Stimulated activated memory B cell treated with anti-CD40 and anti-IgM and Interleukin-4, amounts not matched to agents 10 μg/mL and 1 μg/mL and 100 μg/mL, for 72 hours (primary cell): ENCODE results near the gene TAGLN3.
A peak's percentile ranks its signal among the peaks of the same experiment; 100 is the strongest.

Source experiments
- ATAC-seq: fragments of 150-1000 bp; cut with Tn5 transposase; 2 replicates; pipeline ENCODE4 v1.10.0; 2021
- H3K27ac Mint-ChIP-seq: one replicate; pipeline ENCODE4 v1.8.0; 2022; ENCODE audit warnings: mild to moderate bottlenecking, mixed read lengths
- H3K27me3 Mint-ChIP-seq: one replicate; pipeline ENCODE4 v1.8.0; 2022; ENCODE audit warnings: mixed read lengths
- H3K36me3 Mint-ChIP-seq: one replicate; pipeline ENCODE4 v1.8.0; 2022; ENCODE audit warnings: mixed read lengths
- H3K4me1 Mint-ChIP-seq: one replicate; pipeline ENCODE4 v1.8.0; 2022; ENCODE audit warnings: mixed read lengths
- H3K4me3 Mint-ChIP-seq: one replicate; pipeline ENCODE4 v1.8.0; 2022; ENCODE audit warnings: mild to moderate bottlenecking, moderate library complexity, mixed read lengths
- H3K9me3 Mint-ChIP-seq: one replicate; pipeline ENCODE4 v1.8.0; 2022; ENCODE audit warnings: mixed read lengths

TAGLN3 gene

GRCh38 chr3:111999484-112000324 is 982 bp downstream of the TAGLN3 start:
- Mint-ChIP-seq H3K27ac (no peak overlapping the region), H3K9me3 (no peaks in the 10 kb centered on the region), H3K36me3 (no peaks in the 10 kb centered on the region), H3K4me1 (peaks cover 22% of the 10 kb centered on the region), H3K4me3 (peak overlapping the region; percentile 82), H3K27me3 (peaks cover 8% of the 10 kb centered on the region)
- peak; percentile 17 for ATAC-seq

GRCh38 chr3:112000367-112000771 is 1.6 kb downstream of the TAGLN3 start:
- H3K27me3 Mint-ChIP-seq: peaks cover 8% of the 10 kb centered on the region
- no peak for ATAC-seq
- H3K9me3 Mint-ChIP-seq: no peaks in the 10 kb centered on the region
- no peak overlapping the region for H3K4me3 Mint-ChIP-seq
- H3K36me3 Mint-ChIP-seq: no peaks in the 10 kb centered on the region
- no peak overlapping the region for H3K27ac Mint-ChIP-seq
- peaks cover 22% of the 10 kb centered on the region for H3K4me1 Mint-ChIP-seq

DNA sequence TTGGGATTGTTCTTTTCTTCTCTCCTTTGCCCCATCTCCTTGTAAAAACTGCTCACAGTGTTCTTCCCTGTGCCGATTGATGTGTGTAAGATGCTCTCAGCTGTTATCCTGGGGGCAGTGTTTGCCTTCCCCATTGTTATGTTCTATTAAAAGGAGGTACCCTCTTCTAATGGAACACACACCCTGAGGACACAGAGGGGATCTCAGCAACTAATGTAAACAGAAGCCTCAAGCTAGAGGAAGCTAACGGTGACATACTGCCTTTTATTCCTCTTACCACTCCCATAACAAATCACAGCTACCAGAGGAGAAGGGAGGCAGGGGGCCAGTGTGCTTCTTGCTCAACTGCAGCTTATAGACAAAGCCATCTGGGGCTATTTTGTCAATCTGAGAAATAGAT is 2.2 kb downstream of the TAGLN3 start:
- ATAC-seq: no peak
- Mint-ChIP-seq H3K36me3 (no peaks in the 10 kb centered on the region), H3K9me3 (no peaks in the 10 kb centered on the region), H3K4me3 (no peak overlapping the region), H3K4me1 (peaks cover 22% of the 10 kb centered on the region), H3K27ac (no peak overlapping the region), H3K27me3 (peaks cover 8% of the 10 kb centered on the region)

DNA sequence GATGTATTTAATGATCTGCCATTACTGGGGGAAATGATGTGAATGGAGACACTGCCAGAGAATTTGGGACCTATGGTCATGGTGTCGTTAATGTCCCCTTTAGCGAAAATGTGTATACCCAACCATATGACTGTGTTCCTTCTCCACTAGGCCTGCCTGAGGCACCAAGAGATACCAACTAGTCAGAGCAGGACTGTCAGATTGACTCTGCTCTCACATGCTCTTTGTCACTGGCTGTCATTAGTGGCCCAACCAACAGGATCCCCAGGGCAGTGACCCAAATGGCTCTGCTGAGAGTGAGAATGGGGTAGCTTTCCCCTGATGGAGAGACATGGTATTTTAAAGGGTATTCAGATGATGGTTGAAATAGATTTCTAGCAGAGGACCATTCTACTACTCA is 2.8 kb downstream of the TAGLN3 start:
- no peak for ATAC-seq
- H3K9me3 Mint-ChIP-seq: no peaks in the 10 kb centered on the region
- no peaks in the 10 kb centered on the region for H3K36me3 Mint-ChIP-seq
- H3K27me3 Mint-ChIP-seq: peaks cover 8% of the 10 kb centered on the region
- peaks cover 22% of the 10 kb centered on the region for H3K4me1 Mint-ChIP-seq
- H3K4me3 Mint-ChIP-seq: no peak overlapping the region
- no peak overlapping the region for H3K27ac Mint-ChIP-seq

- no peak for ATAC-seq
- Mint-ChIP-seq H3K27ac (no peak overlapping the region), H3K36me3 (no peaks in the 10 kb centered on the region), H3K27me3 (peaks cover 8% of the 10 kb centered on the region), H3K4me1 (peaks cover 22% of the 10 kb centered on the region), H3K4me3 (no peak overlapping the region), H3K9me3 (no peaks in the 10 kb centered on the region)
Measured at GRCh38 chr3:112002096-112002971, 3.6 kb downstream of the TAGLN3 start.

DNA sequence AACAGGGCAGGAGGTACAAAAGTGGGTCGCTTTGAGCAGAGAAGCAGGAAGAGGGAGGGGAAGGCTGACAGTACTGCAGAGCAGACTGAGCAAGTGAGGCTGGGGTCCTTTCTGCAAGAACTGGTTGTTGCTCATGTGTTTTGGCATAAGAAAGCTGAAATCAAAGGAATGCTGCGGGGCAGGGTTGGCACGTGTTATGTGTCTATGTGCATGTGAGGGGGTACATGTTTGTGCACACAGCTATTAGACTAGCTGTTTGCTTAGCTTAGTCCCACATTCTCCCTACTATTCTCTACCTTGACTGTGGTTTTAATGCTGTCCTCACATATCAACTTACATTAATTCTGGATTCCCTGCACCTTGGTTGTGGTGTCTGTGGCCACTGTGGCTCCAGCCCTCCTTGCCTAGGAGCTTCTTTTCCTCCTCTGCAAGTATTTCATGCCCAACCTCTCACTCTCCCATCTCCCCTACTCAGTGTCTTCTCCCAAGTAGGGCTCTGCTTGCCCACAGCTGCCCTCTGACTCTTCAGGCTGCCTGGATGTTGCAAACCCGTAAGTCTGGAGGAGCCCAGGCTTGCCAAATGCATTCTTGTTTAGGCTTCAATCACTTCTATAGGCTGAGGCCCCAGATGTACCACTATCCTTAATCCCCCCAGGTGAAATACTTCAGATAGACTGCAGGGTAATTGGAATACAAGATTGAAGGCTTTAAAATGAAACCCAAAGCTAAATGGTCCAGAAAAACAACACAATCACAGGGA is 4.8 kb downstream of the TAGLN3 start:
- no peak for ATAC-seq
- Mint-ChIP-seq H3K4me1 (peaks cover 21% of the 10 kb centered on the region), H3K36me3 (no peaks in the 10 kb centered on the region), H3K4me3 (no peak overlapping the region), H3K27ac (no peak overlapping the region), H3K27me3 (peaks cover 8% of the 10 kb centered on the region), H3K9me3 (no peaks in the 10 kb centered on the region)

GRCh38 chr3:112004187-112004586 is 5.5 kb downstream of the TAGLN3 start:
- Mint-ChIP-seq H3K4me3 (no peak overlapping the region), H3K27me3 (peaks cover 3% of the 10 kb centered on the region), H3K27ac (no peak overlapping the region), H3K9me3 (no peaks in the 10 kb centered on the region), H3K36me3 (no peaks in the 10 kb centered on the region), H3K4me1 (peaks cover 14% of the 10 kb centered on the region)
- ATAC-seq: no peak

DNA sequence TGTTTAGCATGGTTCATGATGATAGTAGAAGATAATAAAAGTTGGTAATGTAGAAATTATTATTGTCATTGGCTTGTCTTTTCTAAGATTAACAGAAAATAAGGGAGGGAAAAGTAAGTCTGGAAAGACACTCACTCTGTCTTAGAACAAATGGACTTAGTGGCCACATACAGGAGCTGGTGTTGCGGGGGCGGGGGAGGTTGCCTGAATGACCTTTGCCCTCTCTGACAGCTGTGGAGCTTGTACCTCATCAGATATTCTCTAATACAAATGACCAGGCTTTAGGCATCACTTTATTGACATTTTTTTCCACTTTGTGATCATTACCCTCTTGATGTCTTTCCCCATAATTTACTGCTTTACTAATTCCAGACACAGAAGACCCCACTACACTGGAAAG is 5.9 kb downstream of the TAGLN3 start:
- H3K9me3 Mint-ChIP-seq: no peaks in the 10 kb centered on the region
- peaks cover 9% of the 10 kb centered on the region for H3K4me1 Mint-ChIP-seq
- H3K27me3 Mint-ChIP-seq: no peaks in the 10 kb centered on the region
- H3K27ac Mint-ChIP-seq: no peak overlapping the region
- no peaks in the 10 kb centered on the region for H3K36me3 Mint-ChIP-seq
- ATAC-seq: no peak
- no peak overlapping the region for H3K4me3 Mint-ChIP-seq

DNA sequence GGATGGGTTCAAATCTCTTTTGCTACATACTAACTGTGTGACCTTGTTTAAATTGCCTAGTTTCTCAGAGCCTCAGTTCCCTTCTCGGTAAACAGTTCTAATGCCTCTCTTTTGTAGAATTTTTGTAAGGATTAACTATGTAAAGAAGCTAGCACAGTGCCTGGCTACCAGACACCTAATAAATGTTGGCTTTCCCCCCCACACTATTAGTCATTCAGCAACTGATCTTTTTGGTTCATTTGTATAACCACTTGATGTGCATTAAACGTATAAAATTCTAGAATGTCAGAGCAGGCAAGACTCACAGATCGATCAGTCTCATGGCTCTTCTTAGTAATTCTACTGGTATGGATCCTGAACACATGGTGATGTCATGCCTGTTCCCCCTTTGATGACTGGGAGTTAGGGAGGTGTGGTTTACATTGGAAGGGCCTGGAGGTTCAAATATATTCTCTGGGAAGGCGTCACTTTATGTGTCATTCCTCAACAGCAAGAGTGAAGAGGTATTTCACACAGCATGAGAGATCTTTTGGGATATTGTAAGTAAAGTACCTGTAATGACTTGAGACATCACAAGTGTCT is 6.5 kb downstream of the TAGLN3 start:
- no peaks in the 10 kb centered on the region for H3K9me3 Mint-ChIP-seq
- no peaks in the 10 kb centered on the region for H3K36me3 Mint-ChIP-seq
- no peak overlapping the region for H3K4me3 Mint-ChIP-seq
- H3K4me1 Mint-ChIP-seq: peaks cover 7% of the 10 kb centered on the region
- H3K27ac Mint-ChIP-seq: no peak overlapping the region
- ATAC-seq: no peak
- no peaks in the 10 kb centered on the region for H3K27me3 Mint-ChIP-seq

DNA sequence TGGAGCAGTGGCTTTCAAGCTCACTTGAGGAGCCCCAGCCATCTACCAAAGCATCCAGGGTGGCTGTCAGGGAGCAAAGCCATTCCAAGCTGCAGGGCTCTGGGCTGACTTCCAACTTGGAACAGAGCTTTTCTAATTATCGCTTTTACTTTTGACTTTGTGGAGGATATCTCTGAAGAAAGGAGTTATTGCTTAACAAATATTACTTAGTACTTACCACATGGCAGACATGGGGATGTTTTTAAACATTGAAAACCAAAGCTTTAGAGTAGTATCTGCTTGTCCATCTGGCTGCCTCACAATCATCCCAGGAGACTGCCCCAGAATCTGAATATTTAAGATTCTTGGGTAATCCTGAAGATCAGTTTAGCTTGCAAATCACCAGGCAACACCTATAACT is 8.9 kb downstream of the TAGLN3 start:
- H3K27ac Mint-ChIP-seq: no peak overlapping the region
- no peaks in the 10 kb centered on the region for H3K9me3 Mint-ChIP-seq
- no peaks in the 10 kb centered on the region for H3K27me3 Mint-ChIP-seq
- H3K4me1 Mint-ChIP-seq: peaks cover 6% of the 10 kb centered on the region
- no peak for ATAC-seq
- H3K4me3 Mint-ChIP-seq: no peak overlapping the region
- no peaks in the 10 kb centered on the region for H3K36me3 Mint-ChIP-seq

DNA sequence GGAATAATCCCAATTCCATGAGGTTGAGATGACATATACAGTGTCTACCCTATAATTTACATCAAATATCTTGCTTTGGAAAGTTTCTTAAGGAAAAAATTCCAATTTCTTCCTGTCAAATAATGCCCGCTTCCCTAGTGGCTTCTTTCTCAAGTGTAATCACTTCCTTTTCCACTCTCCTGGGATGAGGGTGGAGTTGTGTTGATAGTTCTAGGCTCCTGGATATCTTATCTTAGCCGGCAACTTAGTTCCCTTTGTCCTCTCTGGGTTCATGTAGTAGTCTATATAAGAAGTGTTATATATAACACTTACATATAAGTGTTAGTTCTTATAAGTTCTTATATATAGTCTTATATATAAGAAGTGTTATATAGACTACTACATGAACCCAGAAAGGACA is 10.9 kb downstream of the TAGLN3 start:
- Mint-ChIP-seq H3K36me3 (no peaks in the 10 kb centered on the region), H3K27ac (no peak overlapping the region), H3K4me3 (no peak overlapping the region), H3K9me3 (no peaks in the 10 kb centered on the region), H3K27me3 (no peaks in the 10 kb centered on the region), H3K4me1 (peaks cover 19% of the 10 kb centered on the region)
- ATAC-seq: no peak

DNA sequence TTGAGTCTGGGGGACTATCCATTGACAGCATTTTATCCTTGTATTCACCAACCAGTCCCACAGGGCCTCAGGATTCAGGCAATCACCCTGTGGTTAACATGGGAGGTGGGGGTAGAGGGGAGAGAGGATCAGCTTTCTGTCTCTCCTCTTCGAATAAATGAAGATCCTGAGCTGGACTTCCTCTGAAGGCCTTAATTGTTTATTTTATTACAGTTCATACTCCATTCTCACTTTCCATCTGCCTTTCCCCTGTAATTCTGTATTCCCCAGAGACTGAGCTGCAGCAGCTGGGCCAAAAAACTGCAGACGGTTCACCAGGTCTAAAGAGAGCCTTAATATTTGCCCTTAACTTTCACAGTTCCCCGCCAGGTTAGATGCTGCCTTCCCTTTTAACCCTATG is 11.9 kb downstream of the TAGLN3 start:
- Mint-ChIP-seq H3K4me3 (no peak overlapping the region), H3K27ac (no peak overlapping the region), H3K36me3 (no peaks in the 10 kb centered on the region), H3K4me1 (peaks cover 19% of the 10 kb centered on the region), H3K27me3 (no peaks in the 10 kb centered on the region), H3K9me3 (no peaks in the 10 kb centered on the region)
- no peak for ATAC-seq

- Mint-ChIP-seq H3K36me3 (no peaks in the 10 kb centered on the region), H3K9me3 (no peaks in the 10 kb centered on the region), H3K27me3 (no peaks in the 10 kb centered on the region), H3K27ac (no peak overlapping the region), H3K4me3 (no peak overlapping the region), H3K4me1 (peaks cover 19% of the 10 kb centered on the region)
- no peak for ATAC-seq
Measured at GRCh38 chr3:112011376-112011940, 12.7 kb downstream of the TAGLN3 start.

- Mint-ChIP-seq H3K36me3 (no peaks in the 10 kb centered on the region), H3K27me3 (no peaks in the 10 kb centered on the region), H3K4me1 (peaks cover 19% of the 10 kb centered on the region), H3K4me3 (no peak overlapping the region), H3K27ac (no peak overlapping the region), H3K9me3 (no peaks in the 10 kb centered on the region)
- no peak for ATAC-seq
Measured at GRCh38 chr3:112012205-112012992, 13.7 kb downstream of the TAGLN3 start.
